CD4-positive, alpha-beta T cell (primary cell): ENCODE data around the gene REN. TPM values are rescaled to one million over a fixed set of nuclear protein-coding genes. Genes with fewer than 3 reads are reported as not detected.

ENCODE experiments used
- ATAC-seq: fragments of 200-7000 bp; cut with Tn5 transposase; one replicate; pipeline ENCODE4 v1.10.0; 2022; ENCODE audit warnings: mild to moderate bottlenecking; ENCODE audit not compliant: poor library complexity
- CTCF ChIA-PET: fragments of 350-600 bp; sonication (Branson Sonifier 250); formaldehyde crosslinking; loops from one replicate; lab custom pipeline; 2021; ENCODE audit warnings: antibody characterized with exemption, inconsistent platforms; lab: Charles Lee
- POLR2A ChIA-PET: fragments of 350-600 bp; sonication (Branson Sonifier 250); formaldehyde crosslinking; loops from one replicate; lab custom pipeline; 2021; ENCODE audit warnings: antibody characterized with exemption, inconsistent platforms; lab: Charles Lee
- DNase-seq, 14 experiments: peaks; one replicate each; pipeline ENCODE4 v3.0.0-alpha.2; 2013 to 2020; ENCODE audit warnings: mixed read lengths in 2 of 14
- H3K27ac ChIP-seq, 2 donors: one replicate each; pipeline versions ENCODE4 v1.5.1 to v1.7.0; 2013; ENCODE audit warnings: low read length in 2 of 2, low read depth in 1 of 2, mild to moderate bottlenecking in 1 of 2
- H3K27me3 ChIP-seq, 2 experiments: 1 replicate in 1 of 2; 2 replicates in 1 of 2; pipeline versions ENCODE4 v1.6.1 to v1.7.0; 2013; ENCODE audit warnings: low read length in 2 of 2, control low read depth in 1 of 2, mild to moderate bottlenecking in 1 of 2, moderate library complexity in 1 of 2; ENCODE audit not compliant: insufficient read depth in 2 of 2, control insufficient read depth in 1 of 2
- H3K36me3 ChIP-seq: one replicate; pipeline ENCODE4 v1.6.1; 2013; ENCODE audit warnings: low read length, control low read depth; ENCODE audit not compliant: insufficient read depth
- H3K4me1 ChIP-seq: one replicate; pipeline ENCODE4 v1.6.1; 2013; ENCODE audit warnings: low read length, control low read depth; ENCODE audit not compliant: insufficient read depth
- H3K4me3 ChIP-seq: one replicate; pipeline ENCODE4 v1.5.1; 2013; ENCODE audit warnings: mild to moderate bottlenecking, low read length, moderate library complexity
- H3K9me3 ChIP-seq, 2 experiments: 1 replicate in 1 of 2; 2 replicates in 1 of 2; pipeline versions ENCODE4 v1.6.1 to v1.7.0; 2013; ENCODE audit warnings: low read length in 2 of 2, mild to moderate bottlenecking in 2 of 2, control low read depth in 1 of 2, moderate library complexity in 1 of 2; ENCODE audit not compliant: control insufficient read depth in 1 of 2, insufficient read depth in 1 of 2
- H3K27ac Mint-ChIP-seq: one replicate; pipeline ENCODE4 v1.8.0; 2020; ENCODE audit warnings: mixed read lengths
- H3K27me3 Mint-ChIP-seq: one replicate; pipeline ENCODE4 v1.8.0; 2021; ENCODE audit warnings: mixed read lengths
- H3K36me3 Mint-ChIP-seq: one replicate; pipeline ENCODE4 v1.8.0; 2021; ENCODE audit warnings: low read depth, mixed read lengths
- H3K4me1 Mint-ChIP-seq: one replicate; pipeline ENCODE4 v1.8.0; 2021; ENCODE audit warnings: low read depth, mixed read lengths
- H3K4me3 Mint-ChIP-seq: one replicate; pipeline ENCODE4 v1.8.0; 2020; ENCODE audit warnings: mild to moderate bottlenecking, mixed read lengths
- H3K9me3 Mint-ChIP-seq: one replicate; pipeline ENCODE4 v1.8.0; 2020; ENCODE audit warnings: mixed read lengths
- intact Hi-C, 2 experiments: fragments of 100-400 bp; cut with DNase I in 1 of 2; cut with micrococcal nuclease in 1 of 2; formaldehyde crosslinking; loops; one replicate each; pipeline versions ENCODE4 v1.15.1 to v1.9.0; 2023 to 2025; cut with DNase I, micrococcal nuclease
- total RNA-seq, 174 experiments: library from RNA in 2 of 174; stranded (reverse) in 2 of 174; gene quantifications; one replicate each; pipeline ENCODE4 v1.2.3 and lab custom pipeline; 2021 to 2026
- TF ChIP-seq, protein P1 (sequence below): fragments of 200-600 bp; IDR thresholded peaks from one replicate; pipeline ENCODE4 v1.8.0; 2022; ENCODE audit warnings: antibody characterized with exemption, mild to moderate bottlenecking

Gene REN
- total RNA-seq, 2 experiments from 2014 or later = not detected

DNA sequence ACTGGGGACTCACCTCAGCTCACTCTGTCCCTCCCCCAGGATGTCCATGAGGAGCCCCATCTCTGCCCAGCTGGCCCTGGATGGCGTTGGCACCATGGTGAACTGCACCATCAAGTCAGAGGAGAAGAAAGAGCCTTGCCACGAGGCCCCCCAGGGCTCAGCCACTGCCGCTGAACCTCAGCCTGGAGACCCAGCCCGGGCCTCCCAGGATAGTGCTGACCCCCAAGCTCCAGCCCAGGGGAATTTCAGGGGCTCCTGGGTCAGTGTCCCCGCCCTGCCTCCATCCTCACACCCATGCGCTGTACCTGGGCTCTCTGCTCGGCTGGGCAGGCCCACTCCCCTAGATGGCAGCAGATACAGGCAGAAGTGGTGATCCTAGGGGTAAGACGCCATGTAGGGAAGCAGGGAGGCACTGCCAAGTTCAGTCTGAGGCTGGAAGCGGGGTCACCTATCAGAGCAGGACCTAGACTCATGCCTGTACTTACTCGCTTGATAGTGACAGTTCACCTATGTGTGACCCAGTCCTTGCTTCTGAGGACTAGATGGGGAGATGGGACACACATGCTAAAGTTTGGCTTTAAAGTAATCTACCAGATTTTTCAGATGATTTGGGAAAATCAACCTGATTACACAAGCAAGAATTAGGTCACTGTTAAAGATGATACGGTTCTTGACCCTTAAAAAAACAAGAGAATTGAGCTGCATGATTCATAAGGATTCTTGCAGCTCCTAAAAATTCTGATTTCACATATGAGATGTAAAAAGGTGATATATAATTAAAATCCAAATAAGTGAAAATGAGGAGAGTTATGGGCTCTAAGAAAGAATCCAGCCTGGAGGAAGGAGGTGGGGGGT, 53.0 kb downstream of the REN start:
- H3K9me3 ChIP-seq = no peaks in the 10 kb centered on the region
- POLR2A ChIA-PET = no interaction called here
- H3K27me3 ChIP-seq = no peaks in the 10 kb centered on the region
- H3K9me3 Mint-ChIP-seq = no peaks in the 10 kb centered on the region
- CTCF ChIA-PET = no interaction called here
- no peaks in the 10 kb centered on the region for H3K27me3 Mint-ChIP-seq
- no peak overlapping the region for H3K27ac ChIP-seq
- no peaks in the 10 kb centered on the region for H3K36me3 ChIP-seq
- H3K4me1 Mint-ChIP-seq = no peaks in the 10 kb centered on the region
- DNase-seq (no peak), ATAC-seq (no peak)
- H3K36me3 Mint-ChIP-seq = no peaks in the 10 kb centered on the region
- no peak overlapping the region for H3K4me3 Mint-ChIP-seq
- H3K4me1 ChIP-seq = no peaks in the 10 kb centered on the region
- H3K4me3 ChIP-seq = no peak overlapping the region
- intact Hi-C loops = no loop called here
- TF ChIP-seq, protein P1, sequence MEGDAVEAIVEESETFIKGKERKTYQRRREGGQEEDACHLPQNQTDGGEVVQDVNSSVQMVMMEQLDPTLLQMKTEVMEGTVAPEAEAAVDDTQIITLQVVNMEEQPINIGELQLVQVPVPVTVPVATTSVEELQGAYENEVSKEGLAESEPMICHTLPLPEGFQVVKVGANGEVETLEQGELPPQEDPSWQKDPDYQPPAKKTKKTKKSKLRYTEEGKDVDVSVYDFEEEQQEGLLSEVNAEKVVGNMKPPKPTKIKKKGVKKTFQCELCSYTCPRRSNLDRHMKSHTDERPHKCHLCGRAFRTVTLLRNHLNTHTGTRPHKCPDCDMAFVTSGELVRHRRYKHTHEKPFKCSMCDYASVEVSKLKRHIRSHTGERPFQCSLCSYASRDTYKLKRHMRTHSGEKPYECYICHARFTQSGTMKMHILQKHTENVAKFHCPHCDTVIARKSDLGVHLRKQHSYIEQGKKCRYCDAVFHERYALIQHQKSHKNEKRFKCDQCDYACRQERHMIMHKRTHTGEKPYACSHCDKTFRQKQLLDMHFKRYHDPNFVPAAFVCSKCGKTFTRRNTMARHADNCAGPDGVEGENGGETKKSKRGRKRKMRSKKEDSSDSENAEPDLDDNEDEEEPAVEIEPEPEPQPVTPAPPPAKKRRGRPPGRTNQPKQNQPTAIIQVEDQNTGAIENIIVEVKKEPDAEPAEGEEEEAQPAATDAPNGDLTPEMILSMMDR = no peak
- no peak overlapping the region for H3K27ac Mint-ChIP-seq

DNA sequence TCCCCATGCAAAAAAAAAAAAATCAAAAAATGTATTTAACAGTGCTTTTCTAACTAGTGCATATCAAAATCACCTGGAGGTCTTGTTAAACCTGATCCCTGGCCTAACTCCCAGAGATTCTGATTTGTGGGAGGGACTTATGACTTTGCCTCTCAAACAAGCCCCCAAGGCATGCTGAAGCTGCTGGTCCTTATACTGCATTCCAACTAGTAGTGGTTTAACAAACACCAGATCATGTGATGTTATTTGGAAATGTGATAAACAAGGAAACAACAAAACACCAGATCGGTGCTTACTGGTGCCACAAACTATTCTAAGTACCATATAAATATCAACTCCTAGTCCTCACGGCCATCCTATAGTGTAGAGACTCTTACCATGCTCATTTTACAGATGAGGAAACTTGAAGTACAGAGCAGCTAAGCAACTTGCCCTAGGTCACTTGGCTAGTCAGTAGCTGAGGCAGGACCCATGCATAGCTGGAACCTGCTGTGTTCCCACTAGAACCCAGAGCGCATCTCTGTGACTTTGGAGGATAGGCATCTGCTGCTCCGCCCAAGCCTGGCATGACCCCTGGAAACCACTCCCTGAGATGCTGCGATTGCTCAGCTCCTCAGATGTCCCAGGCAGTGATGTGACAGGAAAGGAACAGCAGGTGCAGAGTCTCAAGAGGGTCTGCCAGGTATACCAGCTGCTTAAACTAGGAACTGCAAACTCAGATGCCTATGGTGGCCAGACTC, 55.1 kb downstream of the REN start:
- H3K36me3 Mint-ChIP-seq = no peaks in the 10 kb centered on the region
- H3K9me3 ChIP-seq = no peaks in the 10 kb centered on the region
- no peak overlapping the region for H3K27ac Mint-ChIP-seq
- DNase-seq = no peak
- no peaks in the 10 kb centered on the region for H3K9me3 Mint-ChIP-seq
- H3K4me3 Mint-ChIP-seq = no peak overlapping the region
- ATAC-seq = no peak
- ChIA-PET POLR2A (no interaction called here), CTCF (no interaction called here)
- TF ChIP-seq, protein P1 = no peak
- H3K36me3 ChIP-seq = no peaks in the 10 kb centered on the region
- H3K4me1 ChIP-seq = peaks cover 3% of the 10 kb centered on the region
- no peaks in the 10 kb centered on the region for H3K27me3 ChIP-seq
- H3K27me3 Mint-ChIP-seq = no peaks in the 10 kb centered on the region
- no peak overlapping the region for H3K27ac ChIP-seq
- intact Hi-C loops = no loop called here
- no peaks in the 10 kb centered on the region for H3K4me1 Mint-ChIP-seq
- no peak overlapping the region for H3K4me3 ChIP-seq

DNA sequence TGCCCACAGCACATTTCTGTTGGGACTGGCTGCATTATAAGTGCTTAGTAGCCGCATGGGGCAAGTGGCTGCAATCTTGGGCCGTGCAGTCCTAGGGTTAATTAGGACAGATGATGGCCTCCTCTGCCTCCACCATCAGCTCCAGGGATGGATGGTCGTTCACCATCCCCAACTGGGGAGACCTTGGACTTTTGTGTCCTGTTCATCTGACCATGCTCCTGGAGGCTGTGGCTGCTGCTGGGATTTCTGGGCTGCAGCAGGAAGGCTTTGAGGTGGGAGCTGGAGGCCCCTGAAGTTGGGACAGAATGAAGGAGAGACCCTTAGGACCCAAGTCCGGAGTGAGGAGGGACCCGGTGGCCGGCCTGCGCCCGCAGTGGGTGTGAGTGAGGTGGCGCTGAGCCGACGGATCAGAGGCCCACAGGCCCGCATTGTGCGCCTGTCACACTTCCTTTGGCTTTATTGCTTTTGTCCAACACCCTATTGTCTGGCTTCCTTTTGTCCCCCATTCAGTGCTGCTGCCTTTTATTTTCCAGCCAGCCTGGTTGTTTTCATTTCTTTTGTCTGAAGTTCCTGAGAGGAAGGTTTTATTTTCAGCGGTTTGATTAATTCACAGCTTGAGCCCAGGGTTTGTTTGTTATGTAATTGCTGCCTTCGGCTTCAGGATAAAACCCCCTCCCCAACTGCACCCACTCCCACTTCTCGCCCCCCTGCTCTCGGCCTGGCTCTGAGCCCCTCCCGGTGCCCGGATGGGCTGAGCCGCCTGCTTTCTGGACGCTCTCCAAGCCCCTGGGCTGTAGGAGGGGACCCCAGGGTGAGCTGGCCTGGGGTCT, 57.6 kb downstream of the REN start:
- TF ChIP-seq, protein P1 = no peak
- Histone ChIP-seq H3K36me3 (no peaks in the 10 kb centered on the region), H3K27me3 (no peaks in the 10 kb centered on the region), H3K9me3 (no peaks in the 10 kb centered on the region), H3K27ac (no peak overlapping the region), H3K4me3 (no peak overlapping the region), H3K4me1 (peaks cover 26% of the 10 kb centered on the region)
- Mint-ChIP-seq H3K27me3 (peaks cover 6% of the 10 kb centered on the region), H3K9me3 (no peaks in the 10 kb centered on the region), H3K27ac (no peak overlapping the region), H3K4me1 (peaks cover 11% of the 10 kb centered on the region), H3K36me3 (no peaks in the 10 kb centered on the region), H3K4me3 (no peak overlapping the region)
- CTCF ChIA-PET = no interaction called here
- POLR2A ChIA-PET = no interaction called here
- ATAC-seq = no peak
- DNase-seq = no peak
- intact Hi-C loops = no loop called here
